Trophoblast cell (in vitro differentiated cells and primary cell): ENCODE measurements around the gene ISLR.

Experiments used
- DNase-seq, 2 donors: peaks; one replicate each; pipeline ENCODE4 v3.0.0-alpha.2; 2016
- H2AFZ ChIP-seq: 2 replicates; pipeline ENCODE4 v1.6.1; 2013; ENCODE audit warnings: low read length, moderate library complexity, mild to moderate bottlenecking; ENCODE audit not compliant: insufficient read depth, poor library complexity
- H2AK5ac ChIP-seq: 2 replicates; pipeline ENCODE4 v1.6.1; 2013; ENCODE audit warnings: mild to moderate bottlenecking, low read length
- H2BK120ac ChIP-seq: 2 replicates; pipeline ENCODE4 v1.6.1; 2013; ENCODE audit warnings: low read length, mild to moderate bottlenecking, moderate library complexity; ENCODE audit not compliant: insufficient read depth, poor library complexity
- H2BK12ac ChIP-seq: 2 replicates; pipeline ENCODE4 v1.6.1; 2013; ENCODE audit warnings: mild to moderate bottlenecking, low read length, moderate library complexity
- H2BK5ac ChIP-seq: 2 replicates; pipeline ENCODE4 v1.6.1; 2013; ENCODE audit warnings: low read length, low read depth, moderate library complexity, mild to moderate bottlenecking; ENCODE audit not compliant: poor library complexity
- H3K14ac ChIP-seq: 2 replicates; pipeline ENCODE4 v1.6.1; 2013; ENCODE audit warnings: mild to moderate bottlenecking, low read length
- H3K18ac ChIP-seq: 2 replicates; pipeline ENCODE4 v1.6.1; 2013; ENCODE audit warnings: mild to moderate bottlenecking, low read length
- H3K23ac ChIP-seq: 2 replicates; pipeline ENCODE4 v1.6.1; 2013; ENCODE audit warnings: low read length
- H3K27ac ChIP-seq: 2 replicates; pipeline ENCODE4 v1.5.1; 2013; ENCODE audit warnings: low read depth, mild to moderate bottlenecking, inconsistent platforms, low read length, moderate library complexity
- H3K27me3 ChIP-seq: 2 replicates; pipeline ENCODE4 v1.6.1; 2013; ENCODE audit warnings: inconsistent platforms, mild to moderate bottlenecking, low read length, moderate library complexity; ENCODE audit not compliant: insufficient read depth
- H3K36me3 ChIP-seq, 2 experiments: 1 replicate in 1 of 2; 2 replicates in 1 of 2; pipeline ENCODE4 v1.6.1; 2013; ENCODE audit warnings: low read length in 2 of 2, mild to moderate bottlenecking in 2 of 2, moderate library complexity in 1 of 2; ENCODE audit not compliant: insufficient read depth in 2 of 2, control insufficient read depth in 1 of 2
- H3K4ac ChIP-seq: 2 replicates; pipeline ENCODE4 v1.6.1; 2013; ENCODE audit warnings: low read depth, mild to moderate bottlenecking, low read length, moderate library complexity
- H3K4me1 ChIP-seq, 2 experiments: 1 replicate in 1 of 2; 2 replicates in 1 of 2; pipeline ENCODE4 v1.6.1; 2013; ENCODE audit warnings: low read length in 2 of 2, mild to moderate bottlenecking in 2 of 2, moderate library complexity in 1 of 2; ENCODE audit not compliant: insufficient read depth in 2 of 2, control insufficient read depth in 1 of 2
- H3K4me2 ChIP-seq: 2 replicates; pipeline ENCODE4 v1.6.1; 2013; ENCODE audit warnings: inconsistent platforms, mild to moderate bottlenecking, low read length, moderate library complexity
- H3K4me3 ChIP-seq: 2 replicates; pipeline ENCODE4 v1.5.1; 2013; ENCODE audit warnings: mild to moderate bottlenecking, low read depth, low read length, inconsistent platforms
- H3K79me1 ChIP-seq: one replicate; pipeline ENCODE4 v1.6.1; 2013; ENCODE audit warnings: low read length
- H3K79me2 ChIP-seq: 2 replicates; pipeline ENCODE4 v1.6.1; 2013; ENCODE audit warnings: low read length, mild to moderate bottlenecking; ENCODE audit not compliant: control insufficient read depth, insufficient read depth, poor library complexity
- H3K9ac ChIP-seq: 2 replicates; pipeline ENCODE4 v1.6.1; 2013; ENCODE audit warnings: mild to moderate bottlenecking, low read length
- H3K9me3 ChIP-seq: 2 replicates; pipeline ENCODE4 v1.6.1; 2013; ENCODE audit warnings: low read depth, mild to moderate bottlenecking, control low read depth, inconsistent platforms, low read length; ENCODE audit not compliant: insufficient read depth
- H4K12ac ChIP-seq: 2 replicates; pipeline ENCODE4 v1.6.1; 2013; ENCODE audit warnings: low read depth, mild to moderate bottlenecking, low read length, moderate library complexity
- H4K8ac ChIP-seq: 2 replicates; pipeline ENCODE4 v1.6.1; 2013; ENCODE audit warnings: low read depth, mild to moderate bottlenecking, low read length, moderate library complexity
- H4K91ac ChIP-seq: one replicate; pipeline ENCODE4 v1.6.1; 2013; ENCODE audit warnings: low read depth, mild to moderate bottlenecking, low read length, moderate library complexity
- WGBS: extraction: QIAGEN DNeasy Blood & Tissue Kit; methylation state at CpG from one replicate; pipeline ENCODE4 v1.1.7; 2013; ENCODE audit warnings: missing lambda C conversion rate; ENCODE audit not compliant: insufficient read length, insufficient coverage; ENCODE audit errors: extremely low coverage; 5-methylcytosine and 5-hydroxymethylcytosine counted together

ISLR gene

DNA sequence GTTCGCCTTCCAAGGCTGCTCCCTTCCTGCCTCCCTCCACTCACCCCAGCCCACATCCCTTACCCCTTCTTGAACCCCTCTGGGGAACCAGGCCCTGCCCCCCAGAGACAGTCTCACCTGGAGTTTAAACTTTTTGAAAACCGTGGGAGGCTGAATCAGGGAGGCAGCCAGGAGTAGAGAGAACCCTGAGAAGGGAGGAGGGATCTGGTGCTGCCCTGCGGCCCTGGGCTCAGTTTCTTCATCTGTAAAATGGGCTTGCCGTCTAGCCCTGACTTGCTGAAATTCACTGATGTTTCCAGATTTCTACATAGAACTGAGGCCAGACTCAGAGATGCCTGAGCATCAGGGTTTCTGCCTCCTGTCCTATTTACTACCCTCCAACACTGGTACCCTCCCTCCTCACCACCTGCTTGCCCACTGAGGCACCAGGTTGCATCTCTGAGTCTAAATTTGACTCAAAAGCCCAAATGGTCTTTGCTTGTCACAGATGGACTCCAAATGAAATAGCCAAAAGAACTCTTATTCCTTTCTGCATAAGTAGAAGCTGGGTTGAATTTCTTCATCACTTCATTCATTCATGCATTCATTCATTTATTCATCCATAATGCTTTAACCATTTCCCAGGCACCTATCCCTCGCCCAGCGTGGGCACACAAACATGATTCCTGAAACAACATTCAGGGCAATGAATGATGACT, 41.0 kb downstream of the ISLR start:
- no peak overlapping the region for H3K4me3 ChIP-seq
- H3K9me3 ChIP-seq, result no peaks in the 10 kb centered on the region
- no peak overlapping the region for H4K12ac ChIP-seq
- H2AK5ac ChIP-seq, result no peak overlapping the region
- H4K91ac ChIP-seq, result no peak overlapping the region
- no peak overlapping the region for H2BK120ac ChIP-seq
- H2AFZ ChIP-seq, result no peak overlapping the region
- no peak overlapping the region for H3K27ac ChIP-seq
- WGBS, result no CpG with 5 or more reads among the region's 6 CpGs
- H3K79me1 ChIP-seq, result no peaks in the 10 kb centered on the region
- peaks cover 3 to 4% of the 10 kb centered on the region in 2 experiments for H3K4me1 ChIP-seq
- H3K79me2 ChIP-seq, result no peaks in the 10 kb centered on the region
- H3K18ac ChIP-seq, result no peak overlapping the region
- H3K9ac ChIP-seq, result no peak overlapping the region
- no peak overlapping the region for H3K4ac ChIP-seq
- no peak overlapping the region for H2BK12ac ChIP-seq
- H4K8ac ChIP-seq, result no peak overlapping the region
- no peak overlapping the region for H2BK5ac ChIP-seq
- no peak overlapping the region for H3K4me2 ChIP-seq
- H3K27me3 ChIP-seq, result no peaks in the 10 kb centered on the region
- no peak for DNase-seq
- H3K23ac ChIP-seq, result no peak overlapping the region
- H3K14ac ChIP-seq, result no peak overlapping the region
- no peaks in the 10 kb centered on the region for H3K36me3 ChIP-seq

DNA sequence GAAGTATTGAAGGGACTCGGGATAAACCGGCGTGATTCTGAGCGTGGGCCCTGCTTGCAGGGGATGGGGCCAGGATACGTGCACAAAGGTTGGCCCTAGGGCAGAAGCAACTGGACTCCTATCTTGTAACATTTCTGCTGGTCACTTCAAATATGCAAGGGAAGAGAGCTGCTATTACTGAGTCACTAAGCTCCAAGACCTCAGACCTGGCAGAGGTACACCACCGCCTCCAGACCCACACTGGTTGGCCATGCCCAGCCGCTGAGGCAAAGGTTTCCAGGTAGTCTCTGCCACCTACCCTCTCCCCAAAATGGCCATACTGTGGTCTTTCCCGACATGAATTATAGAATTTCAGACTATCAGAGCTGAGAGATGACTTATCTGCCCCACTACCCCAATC, 42.4 kb downstream of the ISLR start:
- no peaks in the 10 kb centered on the region for H3K79me2 ChIP-seq
- peaks cover 1% of the 10 kb centered on the region for H3K9me3 ChIP-seq
- H4K8ac ChIP-seq, result no peak overlapping the region
- no peak overlapping the region for H3K4me3 ChIP-seq
- no peaks in the 10 kb centered on the region for H3K27me3 ChIP-seq
- no peak overlapping the region for H2AFZ ChIP-seq
- no peak overlapping the region for H3K27ac ChIP-seq
- no peak overlapping the region for H4K12ac ChIP-seq
- H2AK5ac ChIP-seq, result no peak overlapping the region
- no peak overlapping the region for H3K14ac ChIP-seq
- H3K23ac ChIP-seq, result no peak overlapping the region
- no peak overlapping the region for H3K9ac ChIP-seq
- H2BK5ac ChIP-seq, result no peak overlapping the region
- no peak overlapping the region for H3K4me2 ChIP-seq
- peak in 1 of 2 donors; percentile 38 for DNase-seq
- no peaks in the 10 kb centered on the region for H3K36me3 ChIP-seq
- no peak overlapping the region for H3K18ac ChIP-seq
- no peak overlapping the region for H3K4ac ChIP-seq
- no peak overlapping the region for H4K91ac ChIP-seq
- WGBS, result 100% methylated on average over 1 of the region's 8 CpGs
- H2BK12ac ChIP-seq, result no peak overlapping the region
- no peak overlapping the region for H2BK120ac ChIP-seq
- no peaks in the 10 kb centered on the region for H3K4me1 ChIP-seq
- H3K79me1 ChIP-seq, result no peaks in the 10 kb centered on the region

DNA sequence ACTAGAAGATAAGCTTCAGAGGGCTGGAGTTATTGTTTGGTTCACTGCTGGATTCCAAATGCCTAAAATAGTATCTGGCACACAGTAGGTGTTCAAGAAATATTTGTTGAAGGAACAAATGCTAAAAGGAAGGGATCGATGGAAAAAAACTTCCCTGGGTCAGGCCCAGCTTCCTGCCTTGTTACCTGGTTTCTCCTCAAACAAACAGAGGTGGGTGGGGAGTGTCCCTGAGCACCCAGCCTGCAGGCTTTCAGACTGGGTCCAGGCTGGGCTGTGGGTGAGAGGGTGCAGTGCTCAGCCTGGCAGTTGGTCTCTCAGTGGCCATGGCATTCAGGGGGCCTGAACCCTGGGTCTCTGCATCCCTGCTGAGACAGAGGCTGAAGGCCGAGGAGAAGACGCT, 43.4 kb downstream of the ISLR start:
- H3K36me3 ChIP-seq, result no peaks in the 10 kb centered on the region
- H4K8ac ChIP-seq, result no peak overlapping the region
- no peak overlapping the region for H2BK12ac ChIP-seq
- no peak for DNase-seq
- H3K4ac ChIP-seq, result no peak overlapping the region
- no peak overlapping the region for H3K18ac ChIP-seq
- H3K9ac ChIP-seq, result no peak overlapping the region
- H3K9me3 ChIP-seq, result peaks cover 1% of the 10 kb centered on the region
- no peak overlapping the region for H3K4me2 ChIP-seq
- no peak overlapping the region for H3K14ac ChIP-seq
- H3K4me3 ChIP-seq, result no peak overlapping the region
- H3K79me1 ChIP-seq, result no peaks in the 10 kb centered on the region
- no CpG with 5 or more reads among the region's 3 CpGs for WGBS
- no peak overlapping the region for H4K91ac ChIP-seq
- no peaks in the 10 kb centered on the region for H3K79me2 ChIP-seq
- no peak overlapping the region for H2BK120ac ChIP-seq
- no peak overlapping the region for H2BK5ac ChIP-seq
- H4K12ac ChIP-seq, result no peak overlapping the region
- H2AFZ ChIP-seq, result no peak overlapping the region
- H3K27me3 ChIP-seq, result peaks cover 2% of the 10 kb centered on the region
- no peak overlapping the region for H2AK5ac ChIP-seq
- no peaks in the 10 kb centered on the region for H3K4me1 ChIP-seq
- H3K27ac ChIP-seq, result no peak overlapping the region
- no peak overlapping the region for H3K23ac ChIP-seq

DNA sequence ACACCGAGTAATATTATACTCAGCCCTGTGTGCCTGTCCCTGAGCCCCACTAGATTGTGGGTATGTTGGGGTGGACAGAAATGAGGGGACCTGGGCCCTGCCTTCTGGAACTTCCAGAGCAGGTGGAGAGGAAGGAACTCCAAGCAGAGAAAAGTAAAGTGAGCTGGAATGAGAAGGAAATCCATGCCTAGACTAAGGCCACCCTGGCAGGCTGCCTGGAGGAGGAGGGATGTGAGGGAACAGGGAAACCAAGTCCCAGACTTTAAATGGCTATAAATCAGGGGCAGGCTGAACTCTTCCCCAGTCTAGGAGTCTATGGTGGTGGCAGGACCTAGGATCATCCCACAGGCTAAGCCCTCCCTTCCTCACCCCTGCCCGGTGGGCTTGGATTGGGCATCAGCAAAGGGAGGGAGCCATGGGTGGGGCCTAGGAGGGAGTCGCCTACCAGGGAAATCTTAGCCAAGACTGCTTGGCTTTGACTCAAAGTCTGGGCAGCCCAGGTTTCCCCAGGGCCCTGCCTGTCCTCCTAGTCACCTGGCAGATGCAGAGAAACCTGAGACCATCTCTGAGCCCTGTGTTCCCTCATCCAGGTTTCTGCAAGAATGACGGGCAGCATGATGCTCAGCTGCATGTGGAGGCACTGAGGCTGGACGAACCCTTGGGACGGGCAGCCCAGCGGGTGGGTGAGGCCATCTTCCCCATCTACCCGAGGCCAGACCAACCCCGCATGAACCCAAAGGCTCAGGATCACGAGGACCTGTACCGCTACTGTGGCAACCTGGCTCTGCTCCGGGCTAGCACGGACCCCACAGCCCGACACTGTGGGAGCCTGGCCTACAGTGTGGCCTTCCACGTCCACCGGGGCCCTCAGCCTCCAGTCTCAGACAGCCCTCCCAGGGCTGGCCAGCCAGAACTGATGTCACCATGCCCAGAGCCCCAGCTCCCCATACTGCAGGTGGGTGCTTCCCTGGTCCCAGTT, 44.7 kb downstream of the ISLR start:
- H3K14ac ChIP-seq, result no peak overlapping the region
- H3K9ac ChIP-seq, result no peak overlapping the region
- no peak overlapping the region for H4K8ac ChIP-seq
- H3K4me2 ChIP-seq, result no peak overlapping the region
- no peak overlapping the region for H3K23ac ChIP-seq
- H2AFZ ChIP-seq, result no peak overlapping the region
- H3K36me3 ChIP-seq, result no peaks in the 10 kb centered on the region
- no peak overlapping the region for H2BK12ac ChIP-seq
- H3K27me3 ChIP-seq, result peaks cover 6% of the 10 kb centered on the region
- WGBS, result no CpG with 5 or more reads among the region's 16 CpGs
- no peak overlapping the region for H2BK5ac ChIP-seq
- H4K12ac ChIP-seq, result no peak overlapping the region
- H2AK5ac ChIP-seq, result no peak overlapping the region
- no peak overlapping the region for H4K91ac ChIP-seq
- no peaks in the 10 kb centered on the region for H3K79me1 ChIP-seq
- H3K79me2 ChIP-seq, result no peaks in the 10 kb centered on the region
- H3K4ac ChIP-seq, result no peak overlapping the region
- DNase-seq, result no peak
- H3K4me1 ChIP-seq, result no peaks in the 10 kb centered on the region
- H3K27ac ChIP-seq, result no peak overlapping the region
- no peak overlapping the region for H3K4me3 ChIP-seq
- H3K9me3 ChIP-seq, result peaks cover 1% of the 10 kb centered on the region
- H3K18ac ChIP-seq, result no peak overlapping the region
- no peak overlapping the region for H2BK120ac ChIP-seq
